Effector CD8-positive, alpha-beta T cell (primary cell): Measurements from ENCODE around the gene C1orf210.

ENCODE experiments used
- DNase-seq: peaks from one replicate; lab custom pipeline; 2025; lab: John Stamatoyannopoulos, UW

Gene C1orf210

DNA sequence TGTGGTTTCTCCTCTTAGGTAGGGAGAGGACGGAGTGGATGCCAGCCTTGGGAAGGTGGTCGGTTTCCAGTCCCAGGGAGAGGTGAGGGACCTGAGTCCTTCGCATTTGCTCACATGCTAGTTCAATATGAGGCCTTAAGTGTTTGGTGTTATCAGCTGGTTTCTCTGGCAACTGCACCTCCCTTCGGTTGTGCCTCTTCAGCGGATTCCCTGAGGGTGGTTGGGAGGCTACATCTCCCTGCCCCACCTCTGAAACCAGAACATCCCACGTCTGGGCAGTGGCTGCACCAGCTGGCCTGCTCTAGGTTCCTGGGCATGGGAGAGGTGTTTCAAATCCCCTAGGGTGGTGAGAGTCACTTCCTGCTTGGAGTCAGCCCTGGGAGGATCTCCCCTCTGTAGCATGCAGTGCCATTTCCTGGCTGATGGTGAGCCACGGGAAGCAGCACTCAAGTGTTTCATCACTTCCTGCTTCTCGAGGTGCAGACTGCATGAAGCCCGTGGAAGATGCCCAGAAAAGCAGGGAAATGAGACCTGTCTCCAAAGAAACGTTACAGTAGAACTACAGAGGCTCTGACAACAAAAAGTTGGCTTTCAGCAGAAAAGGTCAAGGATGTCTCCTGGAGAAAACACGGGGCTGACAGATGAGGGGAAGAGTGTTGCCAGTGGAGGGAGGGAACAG, 11.1 kb downstream of the C1orf210 start:
- no peak for DNase-seq

DNA sequence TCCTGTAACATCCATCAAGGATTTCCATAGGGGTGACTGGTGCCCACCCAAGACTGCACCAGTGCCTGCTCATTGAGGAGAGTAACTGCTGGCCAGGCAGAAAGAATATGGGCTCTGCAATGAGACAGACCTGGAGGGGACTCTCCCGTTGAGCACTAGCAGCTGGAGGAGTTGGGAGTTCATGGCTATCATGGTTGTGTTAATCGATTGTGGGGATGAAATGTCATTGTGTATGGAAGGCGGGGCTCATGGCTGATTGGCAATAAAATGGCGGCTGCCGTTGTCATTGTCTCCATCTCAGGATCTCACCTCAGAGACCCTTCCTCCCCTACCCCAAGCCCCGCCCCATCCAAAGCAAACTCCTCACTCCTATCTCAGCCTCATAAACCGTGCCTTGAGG, 11.7 kb downstream of the C1orf210 start:
- no peak for DNase-seq

- DNase-seq, result no peak
Measured at GRCh38 chr1:43272576-43273571, 12.5 kb downstream of the C1orf210 start.

- DNase-seq, result no peak
Measured at GRCh38 chr1:43272161-43272560, 13.2 kb downstream of the C1orf210 start.

DNA sequence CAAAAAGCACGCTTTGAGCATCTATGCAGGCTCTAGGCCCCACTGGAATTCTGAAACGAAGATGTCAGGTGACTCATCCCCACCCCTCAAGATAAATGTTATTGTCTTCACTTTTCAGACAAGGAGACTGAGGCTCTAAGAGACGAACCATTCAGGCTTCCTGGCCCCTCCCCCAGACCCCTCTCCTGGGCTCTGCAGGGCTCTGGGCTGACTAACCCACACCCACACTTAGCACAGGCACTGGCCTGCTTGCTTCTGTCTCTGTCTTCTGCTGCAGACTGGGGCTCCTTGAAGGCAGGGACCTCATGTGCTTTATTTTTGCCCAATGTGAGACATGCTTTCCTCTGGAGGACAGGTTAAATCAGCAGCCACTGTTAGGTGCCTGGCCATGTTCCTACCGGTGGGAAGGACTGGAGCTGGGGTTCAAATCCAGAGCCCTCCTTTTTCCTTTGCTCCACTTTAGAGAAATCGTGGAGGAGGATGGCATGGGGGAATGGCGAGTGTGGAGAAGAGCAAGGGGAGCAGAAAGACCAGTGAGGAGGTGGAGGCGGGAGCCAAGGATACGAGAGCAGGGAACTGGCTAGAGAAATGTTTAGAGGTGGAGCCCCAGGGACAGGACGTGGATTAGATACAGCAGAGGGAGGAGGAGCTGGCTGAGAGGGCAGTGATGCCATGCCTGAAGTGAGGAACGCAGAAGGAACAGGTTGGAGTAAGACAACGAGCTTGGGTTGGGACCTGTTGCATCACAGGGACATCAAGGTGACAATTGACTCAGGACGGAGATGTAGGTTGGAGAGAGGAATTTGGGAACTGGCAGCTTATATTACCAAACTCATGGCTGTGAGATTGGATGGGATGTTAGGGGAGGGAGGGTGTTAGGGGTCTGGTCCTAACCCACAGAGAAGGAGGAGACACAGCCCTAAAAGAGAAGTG, 13.9 kb downstream of the C1orf210 start:
- DNase-seq, result no peak

DNA sequence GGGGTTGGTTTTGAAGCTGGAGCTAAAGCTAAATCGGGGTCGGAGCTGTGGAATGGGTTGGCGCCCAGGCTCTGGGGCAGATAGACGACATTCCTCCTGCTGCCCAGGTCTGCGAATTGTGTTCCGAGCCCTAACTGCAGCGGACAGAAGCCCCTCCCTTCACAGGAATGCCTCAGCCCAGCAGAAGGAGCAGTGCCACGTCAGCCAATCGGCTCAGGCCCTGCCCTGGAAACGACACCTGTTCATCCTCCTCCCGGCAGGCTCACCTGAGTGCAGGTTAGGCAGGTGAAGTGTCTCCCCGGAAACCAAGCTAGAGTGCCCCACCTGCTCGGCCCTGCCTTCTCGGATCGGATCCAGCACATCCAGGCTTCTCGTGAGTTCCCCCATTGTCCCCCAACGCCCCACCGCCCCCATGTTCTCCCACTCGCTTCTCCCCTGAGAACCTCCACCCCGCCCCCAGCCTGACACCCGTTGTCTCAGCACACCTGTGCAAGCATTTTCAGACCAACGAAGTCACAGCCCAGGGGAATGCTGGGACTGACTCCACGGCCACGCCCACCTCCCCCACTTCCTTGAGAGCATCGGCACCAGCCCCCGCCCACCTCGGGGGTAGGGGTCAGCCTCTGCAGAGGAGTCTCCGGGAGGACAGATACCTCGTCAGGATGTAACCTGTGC, 14.8 kb downstream of the C1orf210 start:
- DNase-seq, result no peak

DNA sequence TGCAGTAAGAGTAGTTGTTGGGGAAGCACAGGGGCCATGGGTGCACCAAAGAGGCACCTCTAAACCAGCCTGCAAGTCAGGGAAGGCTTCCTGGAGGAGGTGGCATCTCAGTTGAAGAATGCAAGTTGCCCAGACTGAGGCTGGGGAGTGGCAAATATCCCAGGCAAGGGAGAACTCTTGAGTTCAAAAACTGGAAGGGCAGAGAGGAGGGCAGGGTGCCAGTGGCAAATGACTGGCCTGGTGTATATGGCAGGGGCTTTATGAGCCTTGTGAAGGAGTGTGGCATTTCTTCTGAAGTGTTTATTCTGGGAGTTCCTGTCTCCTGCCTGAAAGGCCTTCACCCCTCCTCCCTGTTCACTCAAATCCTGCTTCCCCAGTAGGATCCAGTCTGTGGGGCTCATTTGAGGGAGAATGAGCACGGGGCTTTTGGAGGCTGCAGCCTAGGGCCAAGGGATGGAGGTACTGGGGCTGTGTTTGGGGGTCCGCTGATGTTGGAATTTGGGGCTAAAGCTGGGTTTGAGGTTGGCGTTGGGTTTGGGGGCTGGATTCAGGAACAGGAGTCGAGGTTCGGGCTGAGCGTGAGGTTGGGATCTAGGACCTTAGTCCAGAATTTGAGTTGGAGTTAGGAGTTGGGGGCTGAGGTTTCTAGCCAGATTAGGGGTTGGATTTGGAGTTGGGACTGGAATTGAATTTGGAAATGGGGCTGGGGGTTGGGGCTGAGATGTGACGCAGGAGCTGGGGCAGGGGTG, 15.6 kb downstream of the C1orf210 start, which contains the start of gene TMEM125:
Gene TMEM125 (plus strand): TSS at position 357 of the 749 bp plus-strand sequence. CDS start 2,740 bp downstream, outside the sequence.
- DNase-seq, result no peak

DNA sequence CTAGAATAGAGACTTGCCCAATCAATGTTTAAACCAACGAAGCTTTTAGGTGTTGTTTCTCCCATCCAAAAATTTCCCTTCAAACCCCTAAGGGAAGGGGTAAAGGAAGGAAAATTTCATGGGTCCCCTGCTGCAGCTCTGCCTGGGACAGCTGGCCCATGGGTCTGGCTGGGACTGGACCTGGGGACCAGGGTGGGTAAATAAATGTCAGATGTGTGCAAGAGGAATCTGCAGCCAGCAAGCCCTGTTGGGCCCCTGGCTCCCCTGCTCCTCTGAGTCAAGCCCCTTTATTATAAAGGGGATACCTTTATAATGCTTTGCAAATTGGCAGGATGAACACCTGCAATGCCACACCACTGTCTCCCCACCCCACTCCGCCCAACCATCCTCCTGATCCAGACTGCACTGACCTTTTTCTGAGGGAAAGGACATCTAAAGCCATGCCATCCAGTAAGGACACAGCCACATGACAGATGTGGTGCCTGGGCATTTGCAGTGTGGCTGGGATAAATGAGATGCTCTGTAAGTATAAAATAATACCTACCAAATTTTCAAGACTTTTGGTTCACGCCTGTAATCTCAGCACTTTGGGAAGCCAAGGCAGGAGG, 17.5 kb downstream of the C1orf210 start:
- no peak for DNase-seq

- DNase-seq, result no peak
Measured at GRCh38 chr1:43267291-43267805, 18.0 kb downstream of the C1orf210 start.

GRCh38 chr1:43266881-43267280, 18.5 kb downstream of the C1orf210 start:
- no peak for DNase-seq

DNA sequence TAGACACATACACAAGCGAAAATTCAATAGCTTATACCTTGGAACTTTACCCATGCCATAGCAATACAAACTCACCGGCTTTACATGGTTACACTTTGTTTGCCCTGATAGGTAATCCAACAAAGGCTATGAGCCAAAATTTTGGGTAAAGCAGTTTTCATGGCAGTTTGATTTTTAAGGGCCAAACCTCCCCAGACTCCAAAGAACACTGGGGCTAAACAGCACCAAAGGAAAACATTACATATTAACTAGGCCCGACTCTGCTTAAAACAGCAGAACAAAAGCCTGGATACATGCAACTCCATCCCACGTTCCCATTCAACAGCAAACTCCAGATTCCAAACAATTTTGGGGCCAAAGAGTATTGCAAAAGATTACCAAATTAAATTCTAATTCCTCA, 19.9 kb downstream of the C1orf210 start:
- DNase-seq, result no peak

DNA sequence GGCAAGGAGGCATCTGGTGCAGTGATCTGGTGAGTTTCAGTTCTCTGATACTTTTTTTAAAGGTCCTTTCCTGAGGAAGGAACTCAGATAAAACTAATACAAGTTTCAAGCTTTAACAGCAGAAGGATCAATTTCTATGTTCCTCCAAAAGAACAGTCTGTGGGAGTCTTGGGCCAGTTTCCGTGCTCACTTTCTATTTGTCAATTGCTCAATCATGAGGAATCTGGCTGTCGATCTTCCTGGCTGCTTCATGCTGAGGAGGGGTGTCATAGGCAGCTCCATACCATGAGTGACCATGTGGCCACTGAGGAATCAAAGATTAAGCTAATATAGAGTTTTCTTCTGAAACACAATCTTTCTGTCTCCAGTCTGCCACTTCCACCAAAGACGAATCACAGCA, 27.0 kb downstream of the C1orf210 start:
- DNase-seq, result no peak

- no peak for DNase-seq
Measured at GRCh38 chr1:43256675-43257570, 28.5 kb downstream of the C1orf210 start.

- DNase-seq, result no peak
Measured at GRCh38 chr1:43255438-43256210, 29.8 kb downstream of the C1orf210 start.

DNA sequence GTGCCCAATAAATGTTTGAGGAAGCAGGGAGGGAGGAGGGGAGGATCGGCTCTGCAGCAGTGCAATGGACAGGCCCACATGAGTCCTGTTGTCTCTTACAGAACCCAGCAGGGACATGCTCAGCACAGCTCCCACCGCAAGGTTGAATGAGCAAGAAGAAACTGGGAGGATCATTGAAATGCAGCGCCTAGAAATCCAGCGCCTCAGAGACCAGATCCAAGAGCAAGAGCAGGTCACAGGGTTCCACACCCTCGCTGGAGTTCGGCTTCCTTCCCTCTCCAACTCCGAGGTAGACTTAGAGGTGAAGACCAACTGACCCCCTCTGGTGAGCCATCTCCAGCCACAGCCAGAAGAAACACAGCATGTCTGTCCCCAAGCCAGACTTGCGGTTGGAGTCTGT, 31.5 kb downstream of the C1orf210 start:
- DNase-seq, result no peak

GRCh38 chr1:43253173-43253572, 32.2 kb downstream of the C1orf210 start:
- DNase-seq, result no peak

DNA sequence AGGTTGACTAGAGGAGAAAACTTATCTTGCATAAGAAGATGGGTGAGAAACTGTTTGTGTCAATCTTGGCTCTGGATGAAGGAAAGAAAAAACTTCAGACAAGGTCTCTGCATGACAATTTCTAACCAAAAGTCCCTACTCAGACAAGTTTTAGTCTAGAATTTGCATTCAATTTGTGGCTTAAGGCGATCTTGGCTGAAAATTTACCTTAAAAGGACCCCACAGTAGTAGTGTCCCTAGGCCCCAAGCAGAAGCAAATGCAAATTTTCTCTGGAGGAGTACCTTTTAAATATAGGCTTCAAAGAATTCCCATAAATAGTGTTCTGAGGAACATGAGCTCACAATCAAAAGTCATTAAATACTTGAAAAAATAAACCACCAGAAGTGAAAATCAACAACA, 33.2 kb downstream of the C1orf210 start:
- DNase-seq, result no peak

- no peak for DNase-seq
Measured at GRCh38 chr1:43251024-43251423, 34.4 kb downstream of the C1orf210 start.
